Skeletal muscle satellite cell (primary cell): ENCODE measurements around the gene SNX27.

Source experiments
- H3K27me3 ChIP-seq: 2 replicates; pipeline ENCODE4 v1.7.0; 2013; ENCODE audit warnings: low read length; ENCODE audit not compliant: control insufficient read depth, insufficient read depth
- H3K36me3 ChIP-seq: 2 replicates; pipeline ENCODE4 v1.7.0; 2013; ENCODE audit warnings: mild to moderate bottlenecking, control low read depth, low read length; ENCODE audit not compliant: insufficient read depth
- H3K4me1 ChIP-seq: 2 replicates; pipeline ENCODE4 v1.7.0; 2013; ENCODE audit warnings: low read length; ENCODE audit not compliant: control insufficient read depth, insufficient read depth
- H3K4me2 ChIP-seq: 2 replicates; pipeline ENCODE4 v1.7.0; 2013; ENCODE audit warnings: mild to moderate bottlenecking, low read length
- H3K4me3 ChIP-seq: 2 replicates; pipeline ENCODE4 v1.7.0; 2013; ENCODE audit warnings: low read length
- H3K9ac ChIP-seq: 2 replicates; pipeline ENCODE4 v1.7.0; 2013; ENCODE audit warnings: mild to moderate bottlenecking, low read depth, low read length, moderate library complexity
- H3K9me3 ChIP-seq: replicated peaks from 2 replicates; pipeline ENCODE4 v1.7.0; 2013; ENCODE audit warnings: mild to moderate bottlenecking, control low read depth, low read length

The SNX27 gene

DNA sequence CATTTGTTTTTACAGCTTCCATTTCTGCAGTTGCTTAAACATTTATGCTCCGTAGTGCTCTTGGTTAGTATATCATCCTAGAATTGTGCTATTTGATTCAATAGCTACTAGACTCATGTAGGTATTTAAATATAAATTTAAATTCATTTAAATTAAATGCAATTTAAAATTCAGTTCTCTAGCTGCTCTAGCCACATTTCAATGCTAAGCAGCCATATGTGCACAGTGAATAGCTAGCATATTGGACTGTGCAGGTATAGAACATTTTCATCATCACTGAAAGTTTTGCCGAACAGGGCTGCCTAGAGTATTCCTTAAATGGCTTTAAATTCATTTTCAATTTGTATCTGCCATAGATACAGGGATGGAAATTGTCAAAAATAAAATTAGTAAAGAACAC lies 72.3 kb downstream of the SNX27 start:
- Histone ChIP-seq H3K36me3 (peaks cover 7% of the 10 kb centered on the region), H3K4me1 (peaks cover 21% of the 10 kb centered on the region)

DNA sequence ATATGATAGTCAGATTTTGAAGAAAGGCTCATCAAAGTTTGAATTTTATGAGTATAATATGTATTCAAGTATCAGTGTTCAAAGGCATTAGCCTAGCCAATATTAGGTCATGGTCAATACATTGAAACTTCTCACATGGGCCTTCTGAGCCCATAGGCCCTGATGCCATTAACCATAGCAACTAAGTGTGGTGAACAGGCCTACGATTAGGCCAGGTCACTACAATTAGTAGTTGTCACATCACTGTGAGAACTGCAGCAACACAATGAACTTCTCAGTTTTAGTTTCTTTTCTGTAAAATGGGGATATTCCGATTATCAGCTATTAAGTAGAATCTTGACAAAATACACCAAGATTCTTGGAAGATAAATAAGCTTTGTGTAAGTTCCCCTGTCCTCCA lies 74.7 kb downstream of the SNX27 start:
- H3K4me1 ChIP-seq, result peaks cover 6% of the 10 kb centered on the region
- no peak overlapping the region for H3K4me2 ChIP-seq
- no peaks in the 10 kb centered on the region for H3K9me3 ChIP-seq
- H3K36me3 ChIP-seq, result peaks cover 7% of the 10 kb centered on the region
- H3K27me3 ChIP-seq, result no peaks in the 10 kb centered on the region
- H3K9ac ChIP-seq, result no peak overlapping the region
- no peak overlapping the region for H3K4me3 ChIP-seq

More for the DNA sequence above, 72.3 kb downstream of the SNX27 start:
- Histone ChIP-seq H3K9me3 (no peaks in the 10 kb centered on the region), H3K4me2 (no peak overlapping the region), H3K4me3 (no peak overlapping the region), H3K9ac (no peak overlapping the region), H3K27me3 (no peaks in the 10 kb centered on the region)

- no peaks in the 10 kb centered on the region for H3K27me3 ChIP-seq
- no peak overlapping the region for H3K4me3 ChIP-seq
- H3K9ac ChIP-seq, result no peak overlapping the region
- H3K9me3 ChIP-seq, result no peaks in the 10 kb centered on the region
- peaks cover 13% of the 10 kb centered on the region for H3K36me3 ChIP-seq
- no peaks in the 10 kb centered on the region for H3K4me1 ChIP-seq
- H3K4me2 ChIP-seq, result no peak overlapping the region
Observed at GRCh38 chr1:151689494-151689893, 77.6 kb downstream of the SNX27 start.

DNA sequence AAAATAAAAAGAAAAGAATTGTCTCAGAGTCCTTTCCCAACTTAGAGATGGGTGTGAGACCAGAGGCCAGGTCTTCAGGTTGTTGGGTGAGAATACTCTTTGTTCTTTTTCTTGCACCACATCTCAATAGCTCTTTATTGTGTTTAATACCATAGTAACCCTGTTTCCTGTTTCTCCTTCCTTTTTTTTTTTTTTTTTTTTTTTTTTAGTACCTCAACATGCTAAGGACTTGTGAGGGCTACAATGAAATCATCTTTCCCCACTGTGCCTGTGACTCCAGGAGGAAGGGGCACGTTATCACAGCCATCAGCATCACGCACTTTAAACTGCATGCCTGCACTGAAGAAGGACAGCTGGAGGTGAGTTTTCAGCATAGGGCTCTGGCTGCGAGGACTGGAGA lies 80.4 kb downstream of the SNX27 start:
- no peaks in the 10 kb centered on the region for H3K4me1 ChIP-seq
- H3K4me3 ChIP-seq, result no peak overlapping the region
- no peak overlapping the region for H3K9ac ChIP-seq
- H3K4me2 ChIP-seq, result no peak overlapping the region
- H3K27me3 ChIP-seq, result no peaks in the 10 kb centered on the region
- peaks cover 6% of the 10 kb centered on the region for H3K36me3 ChIP-seq
- no peaks in the 10 kb centered on the region for H3K9me3 ChIP-seq

DNA sequence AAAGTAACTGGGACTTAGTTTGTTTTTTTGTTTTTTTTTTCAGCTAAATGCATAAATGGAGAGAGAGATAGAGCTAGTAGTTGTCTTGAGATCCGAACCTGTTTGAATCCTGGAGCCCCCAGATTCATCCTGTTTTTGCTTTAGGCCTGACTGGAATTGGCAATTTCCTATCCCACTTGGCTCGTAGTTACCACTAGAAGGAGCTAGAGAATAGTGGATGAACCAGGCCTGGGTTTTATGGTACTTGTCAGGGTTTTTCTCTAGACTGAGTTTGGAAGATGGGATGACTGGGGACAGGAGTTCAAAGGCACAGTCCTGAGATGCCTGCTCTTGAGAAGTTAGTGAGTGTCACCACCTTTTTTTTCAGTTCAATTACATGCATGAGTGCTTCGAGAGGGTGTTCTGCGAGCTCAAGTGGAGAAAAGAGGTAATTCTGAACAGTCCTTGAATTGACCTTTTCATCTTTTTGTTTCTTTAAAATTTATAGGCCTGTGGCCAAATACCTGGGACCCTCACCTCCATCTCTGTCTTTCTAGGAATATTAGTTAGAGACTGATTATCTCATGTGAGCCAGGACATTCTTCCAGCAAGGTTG lies 81.3 kb downstream of the SNX27 start:
- Histone ChIP-seq H3K36me3 (peaks cover 6% of the 10 kb centered on the region), H3K4me1 (no peaks in the 10 kb centered on the region), H3K9me3 (no peaks in the 10 kb centered on the region)

DNA sequence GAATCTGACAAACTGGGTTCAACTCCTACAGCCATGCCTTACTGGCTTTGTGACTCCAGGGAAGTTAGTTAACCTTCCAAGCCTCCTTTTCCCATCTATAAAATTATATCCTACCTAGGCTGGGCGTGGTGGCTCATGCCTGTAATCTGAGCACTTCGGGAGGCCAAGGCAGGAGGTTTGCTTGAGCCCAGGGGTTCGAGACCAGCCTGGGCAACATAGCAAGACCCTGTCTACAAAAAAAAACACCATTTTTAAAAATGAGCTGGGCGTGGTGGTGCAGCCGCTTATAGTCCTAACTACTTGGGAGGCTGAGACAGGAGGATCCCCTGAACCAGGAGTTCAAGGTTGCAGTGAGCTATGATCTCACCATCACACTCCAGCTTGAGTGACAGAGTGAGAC lies 89.7 kb downstream of the SNX27 start:
- no peak overlapping the region for H3K9ac ChIP-seq
- peaks cover 27% of the 10 kb centered on the region for H3K36me3 ChIP-seq
- no peaks in the 10 kb centered on the region for H3K4me1 ChIP-seq
- H3K27me3 ChIP-seq, result no peaks in the 10 kb centered on the region
- H3K4me2 ChIP-seq, result no peak overlapping the region
- H3K9me3 ChIP-seq, result no peaks in the 10 kb centered on the region
- no peak overlapping the region for H3K4me3 ChIP-seq

More for the DNA sequence above, 81.3 kb downstream of the SNX27 start:
- Histone ChIP-seq H3K27me3 (no peaks in the 10 kb centered on the region), H3K9ac (no peak overlapping the region), H3K4me2 (no peak overlapping the region), H3K4me3 (no peak overlapping the region)

- Histone ChIP-seq H3K9ac (no peak overlapping the region), H3K4me2 (no peak overlapping the region), H3K27me3 (no peaks in the 10 kb centered on the region), H3K4me1 (no peaks in the 10 kb centered on the region), H3K36me3 (peaks cover 27% of the 10 kb centered on the region), H3K9me3 (no peaks in the 10 kb centered on the region), H3K4me3 (no peak overlapping the region)
Observed at GRCh38 chr1:151702936-151703335, 91.1 kb downstream of the SNX27 start.

DNA sequence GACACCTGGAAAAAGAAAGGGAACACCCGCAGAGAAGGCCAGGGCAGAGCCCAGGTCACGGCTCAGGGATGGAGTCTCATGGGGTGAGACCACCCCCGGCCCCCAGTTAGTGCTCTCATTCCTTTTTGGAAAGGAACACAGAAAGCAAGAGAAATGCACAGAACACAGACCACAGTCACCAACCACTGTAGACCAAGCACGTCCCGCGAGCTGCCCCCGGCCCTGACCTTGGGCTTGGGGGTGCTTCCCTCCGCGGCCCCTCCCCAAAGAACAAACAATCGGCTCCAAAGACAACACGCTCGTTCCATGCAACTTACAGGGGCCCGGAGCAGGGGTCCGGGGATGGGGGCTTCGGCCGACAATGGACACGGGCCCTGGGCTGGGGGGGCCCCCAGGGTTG lies 92.0 kb downstream of the SNX27 start:
- H3K4me3 ChIP-seq, result no peak overlapping the region
- no peaks in the 10 kb centered on the region for H3K27me3 ChIP-seq
- peaks cover 23% of the 10 kb centered on the region for H3K36me3 ChIP-seq
- no peak overlapping the region for H3K4me2 ChIP-seq
- no peak overlapping the region for H3K9ac ChIP-seq
- H3K4me1 ChIP-seq, result no peaks in the 10 kb centered on the region
- H3K9me3 ChIP-seq, result no peaks in the 10 kb centered on the region

DNA sequence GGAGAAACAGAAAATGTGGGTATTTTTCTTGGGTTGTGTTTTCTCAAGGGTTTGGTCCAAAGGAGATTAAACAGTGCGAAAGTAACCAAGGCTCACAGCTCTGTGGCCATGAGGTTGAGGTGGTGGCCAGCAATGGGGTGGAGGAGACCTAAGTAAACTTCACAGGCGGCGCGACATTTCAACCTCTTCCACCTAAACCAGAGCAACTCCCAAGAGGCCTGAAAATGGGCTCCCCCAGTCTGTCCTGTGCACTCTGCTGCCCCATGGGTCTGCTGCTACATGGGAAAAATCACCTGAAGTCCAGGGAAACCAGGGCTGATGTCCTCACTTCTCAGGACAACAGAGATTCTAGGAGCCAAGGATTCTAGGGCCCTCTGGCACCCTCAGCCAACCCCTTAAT lies 92.4 kb downstream of the SNX27 start:
- H3K4me2 ChIP-seq, result no peak overlapping the region
- H3K9ac ChIP-seq, result no peak overlapping the region
- no peaks in the 10 kb centered on the region for H3K9me3 ChIP-seq
- H3K4me1 ChIP-seq, result no peaks in the 10 kb centered on the region
- H3K36me3 ChIP-seq, result peaks cover 21% of the 10 kb centered on the region
- no peak overlapping the region for H3K4me3 ChIP-seq
- H3K27me3 ChIP-seq, result no peaks in the 10 kb centered on the region

GRCh38 chr1:151705146-151705545 lies 93.3 kb downstream of the SNX27 start:
- H3K4me2 ChIP-seq, result no peak overlapping the region
- H3K9me3 ChIP-seq, result no peaks in the 10 kb centered on the region
- H3K4me3 ChIP-seq, result no peak overlapping the region
- no peak overlapping the region for H3K9ac ChIP-seq
- H3K36me3 ChIP-seq, result peaks cover 12% of the 10 kb centered on the region
- peaks cover 8% of the 10 kb centered on the region for H3K27me3 ChIP-seq
- H3K4me1 ChIP-seq, result no peaks in the 10 kb centered on the region

DNA sequence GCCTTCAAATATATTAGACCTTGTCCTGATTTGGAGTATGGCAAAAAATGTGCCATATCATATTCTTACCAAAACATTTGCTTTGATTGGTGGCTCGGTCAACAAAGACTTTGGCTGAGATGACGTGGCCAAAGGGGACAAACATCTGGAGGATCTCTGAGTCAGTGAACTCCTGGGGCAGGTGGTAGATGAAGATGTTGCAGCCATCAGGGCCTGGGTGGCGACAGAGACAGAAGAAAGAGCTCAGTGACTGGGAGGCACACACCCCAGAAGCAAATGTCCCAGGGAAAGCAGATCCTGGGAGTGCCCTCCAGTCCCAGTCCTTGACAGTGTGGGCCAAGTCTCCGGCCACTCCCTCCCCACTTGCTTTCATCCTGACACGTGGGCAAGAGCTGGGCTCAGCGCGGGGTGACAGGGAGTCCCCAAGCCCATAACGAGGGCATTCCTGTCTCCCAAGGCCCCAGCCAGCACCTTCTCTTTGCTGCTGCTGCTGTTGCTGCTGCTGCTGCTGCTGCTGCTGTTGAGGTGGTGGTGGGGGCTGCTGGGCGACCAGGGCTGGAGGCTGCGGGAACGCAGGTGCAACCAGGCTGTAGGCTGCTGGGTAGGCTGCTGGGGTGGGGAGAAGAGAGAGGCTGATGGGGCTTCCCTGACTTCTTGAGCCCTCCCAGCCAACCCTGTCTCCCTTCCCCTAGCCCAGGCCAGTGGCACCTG lies 94.1 kb downstream of the SNX27 start:
- Histone ChIP-seq H3K27me3 (peaks cover 14% of the 10 kb centered on the region), H3K4me1 (no peaks in the 10 kb centered on the region), H3K9ac (no peak overlapping the region), H3K4me2 (no peak overlapping the region), H3K9me3 (no peaks in the 10 kb centered on the region), H3K36me3 (peaks cover 10% of the 10 kb centered on the region), H3K4me3 (no peak overlapping the region)
